ENCODE measurements around the gene GABRG3. TPM values are rescaled to one million over a fixed set of nuclear protein-coding genes. Genes with fewer than 3 reads are reported as not detected.

GABRG3 gene
- total and polyA plus RNA-seq, 10 of the 15 experiments (the other 5 are each of a cell fraction or from before 2014, with no cell fraction given): 0.15 TPM; not detected in 9

DNA sequence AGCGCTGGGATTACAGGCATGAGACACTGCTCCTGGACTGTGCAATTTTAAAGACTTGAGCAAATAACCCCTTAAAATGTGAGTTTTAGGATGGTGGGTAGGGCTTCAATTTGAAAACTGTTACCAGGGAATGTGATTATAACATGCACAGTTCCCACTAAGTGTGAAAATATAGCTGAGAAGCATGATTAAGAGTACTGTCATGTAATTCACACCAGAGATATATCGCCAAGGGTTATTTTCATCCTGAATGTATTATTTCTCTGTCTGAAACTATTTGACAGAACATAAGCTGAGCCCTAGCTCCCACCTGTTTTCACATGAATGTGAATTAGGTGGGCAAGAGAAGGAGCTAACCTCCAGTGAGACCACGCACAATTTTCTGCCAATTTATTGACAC lies 457.2 kb downstream of the GABRG3 start:
- ChIA-PET CTCF (no interaction called here), SMC1A (ENCODE audit: uncharacterized antibody, unreplicated experiment) (no interaction called here), RAD21 (ENCODE audit: unreplicated experiment) (no interaction called here), POLR2A (no interaction called here)
- no peak overlapping the region for H3K4me3 ChIP-seq
- no peak overlapping the region for H3K4me2 ChIP-seq (ENCODE audit: control insufficient read depth, insufficient read depth)
- WGBS (ENCODE audit: insufficient coverage, insufficient replicate concordance, low lambda C conversion rate, missing lambda C conversion rate): 78% methylated on average over 3 of the region's 3 CpGs
- H3K9ac ChIP-seq (ENCODE audit: control insufficient read depth, insufficient read depth, low read length): no peak overlapping the region
- in situ Hi-C loops (cut with MboI): no loop called here
- intact Hi-C loops (cut with micrococcal nuclease; ENCODE audit: unreplicated experiment): no loop called here
- H2AFZ ChIP-seq (ENCODE audit: control insufficient read depth, low read depth, low read length): no peak overlapping the region
- FAIRE-seq (no peak), DNase-seq (ENCODE audit: low read depth, low spot score) (no peak), ATAC-seq (no peak)
- no peaks in the 10 kb centered on the region for H3K4me1 ChIP-seq (ENCODE audit: control insufficient read depth, insufficient read depth, low read length)
- BruUV-seq (replicated peaks): no TSS peak
- no peaks in the 10 kb centered on the region for H3K27me3 ChIP-seq (replicated peaks in 1 of 2; ENCODE audit: control insufficient read depth in 2 of 2, insufficient read depth in 2 of 2, low read length in 1 of 2)
- no peaks in the 10 kb centered on the region for H3K36me3 ChIP-seq (ENCODE audit: control insufficient read depth in 2 of 2, insufficient read depth in 2 of 2, low read length in 1 of 2)
- H4K20me1 ChIP-seq (ENCODE audit: control insufficient read depth, insufficient read depth): no peaks in the 10 kb centered on the region
- no peak for TF ChIP-seq TAF1 (IDR thresholded peaks at IDR 0.05; ENCODE audit: borderline replicate concordance, low read depth, low read length)
- TF ChIP-seq CHD4 (IDR thresholded peaks at IDR 0.05): no peak
- TF ChIP-seq GABPA (IDR thresholded peaks at IDR 0.05; ENCODE audit: low read depth): no peak
- TF ChIP-seq TBL1XR1 (IDR thresholded peaks at IDR 0.05; ENCODE audit: low read depth, low read length): no peak
- TF ChIP-seq ZZZ3 (IDR thresholded peaks at IDR 0.05; ENCODE audit: control insufficient read depth, insufficient read length, low read depth): no peak
- no peak for TF ChIP-seq FOXM1 (IDR thresholded peaks at IDR 0.05; ENCODE audit: low read depth, low read length)
- no peak for TF ChIP-seq IRF4 (IDR thresholded peaks at IDR 0.05; ENCODE audit: low read depth, low read length)
- TF ChIP-seq SUPT20H (IDR thresholded peaks at IDR 0.05; ENCODE audit: borderline replicate concordance, control insufficient read depth, low read depth, low read length): no peak
- TF ChIP-seq WRNIP1 (IDR thresholded peaks at IDR 0.05; ENCODE audit: borderline replicate concordance, low read depth, low read length): no peak
- no peak for TF ChIP-seq KAT2A (conservative IDR thresholded peaks at IDR 0.05; ENCODE audit: control insufficient read depth, low read depth, low read length)
- TF ChIP-seq PML (IDR thresholded peaks at IDR 0.05; ENCODE audit: low read length): no peak
- H3K79me2 ChIP-seq (ENCODE audit: control insufficient read depth, insufficient read depth, low read length): no peaks in the 10 kb centered on the region
- no peak overlapping the region for H3K27ac ChIP-seq (ENCODE audit: control insufficient read depth, insufficient read depth)
- no peaks in the 10 kb centered on the region for H3K9me3 ChIP-seq (replicated peaks; ENCODE audit: control insufficient read depth, insufficient read depth, low read length)

DNA sequence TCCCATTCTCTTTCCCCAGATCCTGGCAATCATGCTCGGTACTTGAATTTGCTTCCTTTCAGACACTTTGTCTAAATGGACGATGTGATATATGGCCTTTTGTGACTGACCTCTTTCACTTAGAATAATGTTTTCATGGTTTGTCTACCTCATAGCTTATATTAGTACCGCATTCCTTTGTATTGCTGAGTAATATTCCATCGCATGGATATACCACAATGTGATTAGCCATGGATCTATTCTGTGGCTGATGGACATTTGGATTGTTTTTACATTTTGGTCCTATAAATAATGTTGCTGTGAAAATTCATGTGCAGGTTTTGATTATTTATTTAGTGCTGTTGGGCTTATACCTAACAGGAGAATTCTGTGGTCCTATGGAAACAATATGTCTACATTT lies 458.6 kb downstream of the GABRG3 start:
- no peaks in the 10 kb centered on the region for H3K36me3 ChIP-seq (ENCODE audit: control insufficient read depth in 2 of 2, insufficient read depth in 2 of 2, low read length in 1 of 2)
- no peak overlapping the region for H3K27ac ChIP-seq (ENCODE audit: control insufficient read depth, insufficient read depth)
- H3K4me3 ChIP-seq: no peak overlapping the region
- no peaks in the 10 kb centered on the region for H4K20me1 ChIP-seq (ENCODE audit: control insufficient read depth, insufficient read depth)
- H3K79me2 ChIP-seq (ENCODE audit: control insufficient read depth, insufficient read depth, low read length): no peaks in the 10 kb centered on the region
- 19% methylated on average over 4 of the region's 4 CpGs for WGBS (ENCODE audit: insufficient coverage, insufficient replicate concordance, low lambda C conversion rate, missing lambda C conversion rate)
- ChIA-PET CTCF (no interaction called here), POLR2A (no interaction called here), SMC1A (ENCODE audit: uncharacterized antibody, unreplicated experiment) (no interaction called here), RAD21 (ENCODE audit: unreplicated experiment) (no interaction called here)
- in situ Hi-C loops (cut with MboI) (no loop called here), intact Hi-C loops (cut with micrococcal nuclease; ENCODE audit: unreplicated experiment) (no loop called here)
- ATAC-seq (no peak), FAIRE-seq (no peak), DNase-seq (ENCODE audit: low read depth, low spot score) (no peak)
- no peak overlapping the region for H3K4me2 ChIP-seq (ENCODE audit: control insufficient read depth, insufficient read depth)
- H3K9me3 ChIP-seq (replicated peaks; ENCODE audit: control insufficient read depth, insufficient read depth, low read length): no peaks in the 10 kb centered on the region
- no peak for TF ChIP-seq SREBF2 (IDR thresholded peaks at IDR 0.05; ENCODE audit: low read length)
- TF ChIP-seq SRF (IDR thresholded peaks at IDR 0.05; ENCODE audit: low read depth in 2 of 2, low read length in 2 of 2): no peak
- TF ChIP-seq YBX1 (IDR thresholded peaks at IDR 0.05): no peak
- no peak for TF ChIP-seq DPF2 (IDR thresholded peaks at IDR 0.05)
- no peak for TF ChIP-seq SREBF1 (IDR thresholded peaks at IDR 0.05; ENCODE audit: low read length)
- TF ChIP-seq KDM1A (IDR thresholded peaks at IDR 0.05; ENCODE audit: borderline replicate concordance): no peak
- TF ChIP-seq, protein P1, sequence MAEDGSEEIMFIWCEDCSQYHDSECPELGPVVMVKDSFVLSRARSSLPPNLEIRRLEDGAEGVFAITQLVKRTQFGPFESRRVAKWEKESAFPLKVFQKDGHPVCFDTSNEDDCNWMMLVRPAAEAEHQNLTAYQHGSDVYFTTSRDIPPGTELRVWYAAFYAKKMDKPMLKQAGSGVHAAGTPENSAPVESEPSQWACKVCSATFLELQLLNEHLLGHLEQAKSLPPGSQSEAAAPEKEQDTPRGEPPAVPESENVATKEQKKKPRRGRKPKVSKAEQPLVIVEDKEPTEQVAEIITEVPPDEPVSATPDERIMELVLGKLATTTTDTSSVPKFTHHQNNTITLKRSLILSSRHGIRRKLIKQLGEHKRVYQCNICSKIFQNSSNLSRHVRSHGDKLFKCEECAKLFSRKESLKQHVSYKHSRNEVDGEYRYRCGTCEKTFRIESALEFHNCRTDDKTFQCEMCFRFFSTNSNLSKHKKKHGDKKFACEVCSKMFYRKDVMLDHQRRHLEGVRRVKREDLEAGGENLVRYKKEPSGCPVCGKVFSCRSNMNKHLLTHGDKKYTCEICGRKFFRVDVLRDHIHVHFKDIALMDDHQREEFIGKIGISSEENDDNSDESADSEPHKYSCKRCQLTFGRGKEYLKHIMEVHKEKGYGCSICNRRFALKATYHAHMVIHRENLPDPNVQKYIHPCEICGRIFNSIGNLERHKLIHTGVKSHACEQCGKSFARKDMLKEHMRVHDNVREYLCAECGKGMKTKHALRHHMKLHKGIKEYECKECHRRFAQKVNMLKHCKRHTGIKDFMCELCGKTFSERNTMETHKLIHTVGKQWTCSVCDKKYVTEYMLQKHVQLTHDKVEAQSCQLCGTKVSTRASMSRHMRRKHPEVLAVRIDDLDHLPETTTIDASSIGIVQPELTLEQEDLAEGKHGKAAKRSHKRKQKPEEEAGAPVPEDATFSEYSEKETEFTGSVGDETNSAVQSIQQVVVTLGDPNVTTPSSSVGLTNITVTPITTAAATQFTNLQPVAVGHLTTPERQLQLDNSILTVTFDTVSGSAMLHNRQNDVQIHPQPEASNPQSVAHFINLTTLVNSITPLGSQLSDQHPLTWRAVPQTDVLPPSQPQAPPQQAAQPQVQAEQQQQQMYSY (CRISPR knock-in tag; IDR thresholded peaks at IDR 0.05): no peak
- no peak for TF ChIP-seq NFYA (IDR thresholded peaks at IDR 0.05; ENCODE audit: borderline replicate concordance, low read depth, low read length)
- H3K27me3 ChIP-seq (replicated peaks in 1 of 2; ENCODE audit: control insufficient read depth in 2 of 2, insufficient read depth in 2 of 2, low read length in 1 of 2): no peaks in the 10 kb centered on the region
- no peak overlapping the region for H3K9ac ChIP-seq (ENCODE audit: control insufficient read depth, insufficient read depth, low read length)
- H3K4me1 ChIP-seq (ENCODE audit: control insufficient read depth, insufficient read depth, low read length): no peaks in the 10 kb centered on the region
- BruUV-seq (replicated peaks): no TSS peak
- H2AFZ ChIP-seq (ENCODE audit: control insufficient read depth, low read depth, low read length): no peak overlapping the region
